Thyroid gland (tissue), 4 donors: ENCODE measurements around the gene NEDD4.

Experiments
- POLR2A ChIP-seq, 2 donors: fragments of 450-650 bp; IDR thresholded peaks; one replicate each; pipeline ENCODE4 v1.6.1; 2017; ENCODE audit warnings: antibody characterized with exemption in 2 of 2, mild to moderate bottlenecking in 2 of 2, moderate library complexity in 1 of 2
- TF ChIP-seq, protein P1 (sequence below), 6 experiments: fragments of 200-600 bp in 3 of 6; fragments of 450-650 bp in 3 of 6; sonication (generic) in 3 of 6; IDR thresholded peaks; one replicate each; pipeline ENCODE4 v1.5.1; 2016 to 2019; ENCODE audit warnings: antibody characterized with exemption in 6 of 6, mild to moderate bottlenecking in 2 of 6, inconsistent platforms in 1 of 6, moderate library complexity in 1 of 6

DNA sequence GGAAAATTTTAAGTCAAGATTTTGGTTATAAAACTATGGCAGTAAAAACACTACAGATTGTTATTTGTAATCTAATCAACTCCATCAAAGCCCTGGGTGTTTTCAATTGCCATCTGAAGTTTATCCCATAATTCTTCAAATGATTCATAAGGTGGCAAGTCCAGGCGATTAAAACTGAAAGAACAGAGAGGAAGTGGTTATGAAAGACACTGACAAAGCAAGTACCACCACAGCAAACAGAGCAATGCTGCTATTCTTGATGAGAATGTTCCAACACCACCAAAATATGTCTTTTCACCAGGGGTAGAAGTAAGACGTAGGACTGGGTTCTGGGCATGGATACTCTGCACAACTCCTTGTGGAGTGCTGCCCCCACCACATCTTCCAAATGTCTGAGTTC lies 163.6 kb downstream of the NEDD4 start:
- TF ChIP-seq, protein P1, sequence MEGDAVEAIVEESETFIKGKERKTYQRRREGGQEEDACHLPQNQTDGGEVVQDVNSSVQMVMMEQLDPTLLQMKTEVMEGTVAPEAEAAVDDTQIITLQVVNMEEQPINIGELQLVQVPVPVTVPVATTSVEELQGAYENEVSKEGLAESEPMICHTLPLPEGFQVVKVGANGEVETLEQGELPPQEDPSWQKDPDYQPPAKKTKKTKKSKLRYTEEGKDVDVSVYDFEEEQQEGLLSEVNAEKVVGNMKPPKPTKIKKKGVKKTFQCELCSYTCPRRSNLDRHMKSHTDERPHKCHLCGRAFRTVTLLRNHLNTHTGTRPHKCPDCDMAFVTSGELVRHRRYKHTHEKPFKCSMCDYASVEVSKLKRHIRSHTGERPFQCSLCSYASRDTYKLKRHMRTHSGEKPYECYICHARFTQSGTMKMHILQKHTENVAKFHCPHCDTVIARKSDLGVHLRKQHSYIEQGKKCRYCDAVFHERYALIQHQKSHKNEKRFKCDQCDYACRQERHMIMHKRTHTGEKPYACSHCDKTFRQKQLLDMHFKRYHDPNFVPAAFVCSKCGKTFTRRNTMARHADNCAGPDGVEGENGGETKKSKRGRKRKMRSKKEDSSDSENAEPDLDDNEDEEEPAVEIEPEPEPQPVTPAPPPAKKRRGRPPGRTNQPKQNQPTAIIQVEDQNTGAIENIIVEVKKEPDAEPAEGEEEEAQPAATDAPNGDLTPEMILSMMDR (IDR thresholded peaks at IDR 0.05) = no peak
- TF ChIP-seq POLR2A (IDR thresholded peaks at IDR 0.05) = no peak
